GM18520 (cell line): ENCODE data around the gene B3GALT5.

Source experiments
- ATAC-seq: cut with Tn5 transposase; IDR thresholded peaks from one replicate; pipeline ENCODE4 v1.9.1; 2021; ENCODE audit not compliant: unreplicated experiment

Gene B3GALT5

GRCh38 chr21:39604951-39605350 lies 7.8 kb upstream of the B3GALT5 start:
- ATAC-seq = no peak

GRCh38 chr21:39610703-39611102 lies 2.0 kb upstream of the B3GALT5 start:
- ATAC-seq = no peak

GRCh38 chr21:39611551-39612190 lies 1.1 kb upstream of the B3GALT5 start:
- ATAC-seq = no peak

GRCh38 chr21:39613041-39613934 lies 548 bp downstream of the B3GALT5 start:
- ATAC-seq = no peak

GRCh38 chr21:39616211-39616772 lies 3.6 kb downstream of the B3GALT5 start:
- ATAC-seq = no peak

GRCh38 chr21:39620856-39621255 lies 8.1 kb downstream of the B3GALT5 start:
- ATAC-seq = no peak

GRCh38 chr21:39625211-39625895 lies 12.6 kb downstream of the B3GALT5 start:
- no peak for ATAC-seq

DNA sequence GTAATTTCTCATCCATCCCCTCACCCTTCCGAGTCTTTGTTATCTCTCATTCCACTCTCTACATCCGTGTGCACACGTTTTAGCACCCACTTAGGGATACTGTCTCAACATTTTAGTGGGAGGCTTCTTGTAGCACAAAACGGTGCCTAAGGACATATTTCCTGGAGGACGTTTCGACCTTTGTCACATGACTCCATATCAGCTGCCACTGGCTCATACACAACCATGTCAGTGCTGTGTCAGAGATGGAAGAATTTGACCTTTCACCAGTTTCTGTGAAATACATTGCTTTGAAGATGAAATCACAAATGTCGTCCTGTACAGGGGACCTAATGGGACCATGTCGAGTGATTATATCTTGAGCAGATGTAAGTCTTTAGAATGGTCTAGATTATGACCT lies 15.6 kb downstream of the B3GALT5 start:
- no peak for ATAC-seq

GRCh38 chr21:39630191-39630591 lies 17.5 kb downstream of the B3GALT5 start:
- ATAC-seq = no peak

DNA sequence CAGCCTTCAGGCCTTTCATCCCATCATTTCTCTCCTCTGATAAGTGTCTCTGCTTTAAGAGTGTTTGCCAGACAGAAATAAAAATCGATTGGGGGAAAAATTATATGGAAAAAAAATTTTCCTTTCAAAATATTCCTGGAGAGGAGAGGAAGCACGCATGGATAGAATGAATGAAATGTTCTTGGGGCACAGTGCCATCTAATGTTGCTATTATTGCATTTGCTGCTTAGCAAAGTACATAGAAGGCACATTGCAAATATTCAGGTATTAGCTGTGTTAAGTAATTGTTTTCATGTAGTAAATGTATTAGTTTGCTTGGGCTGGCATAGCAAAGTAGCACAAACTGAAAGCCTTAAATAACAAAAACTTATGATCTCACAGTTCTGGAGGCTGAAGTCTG lies 18.1 kb downstream of the B3GALT5 start:
- ATAC-seq = no peak

DNA sequence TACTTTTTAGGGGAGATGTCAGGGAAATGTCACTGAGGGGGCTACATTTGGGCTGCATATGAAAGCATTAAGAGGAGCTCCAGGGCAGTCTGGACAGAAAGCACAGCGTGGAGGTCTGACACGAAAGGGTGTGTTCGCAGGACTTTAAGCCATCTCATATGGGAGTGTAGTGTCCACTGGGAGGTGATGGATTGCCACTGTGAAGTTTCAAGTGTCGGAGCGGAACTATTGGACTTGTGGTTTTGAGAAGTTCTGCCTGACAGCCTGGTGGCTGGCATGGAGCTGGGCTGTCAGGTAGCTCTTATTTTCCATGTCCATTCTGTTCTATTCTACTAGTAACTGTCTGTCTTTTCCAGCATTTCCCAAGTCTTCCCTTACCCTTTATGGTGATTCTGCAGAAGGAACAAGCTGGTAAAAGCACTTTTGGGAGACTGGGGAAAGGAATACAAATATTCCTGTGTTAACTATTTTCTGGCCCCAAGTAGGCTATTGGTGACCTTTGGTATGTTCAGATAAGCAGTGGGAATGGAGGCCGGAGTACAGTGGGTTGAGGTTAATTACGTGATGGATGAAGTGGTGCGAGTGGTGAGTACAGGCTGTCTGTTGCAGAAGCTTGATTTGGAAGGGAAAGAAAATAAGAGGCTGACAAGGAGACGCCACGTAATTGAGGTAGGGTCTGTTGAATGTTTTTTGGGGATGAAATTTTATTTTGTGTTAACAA lies 19.3 kb downstream of the B3GALT5 start:
- ATAC-seq = no peak

GRCh38 chr21:39632796-39633442 lies 20.2 kb downstream of the B3GALT5 start:
- no peak for ATAC-seq

DNA sequence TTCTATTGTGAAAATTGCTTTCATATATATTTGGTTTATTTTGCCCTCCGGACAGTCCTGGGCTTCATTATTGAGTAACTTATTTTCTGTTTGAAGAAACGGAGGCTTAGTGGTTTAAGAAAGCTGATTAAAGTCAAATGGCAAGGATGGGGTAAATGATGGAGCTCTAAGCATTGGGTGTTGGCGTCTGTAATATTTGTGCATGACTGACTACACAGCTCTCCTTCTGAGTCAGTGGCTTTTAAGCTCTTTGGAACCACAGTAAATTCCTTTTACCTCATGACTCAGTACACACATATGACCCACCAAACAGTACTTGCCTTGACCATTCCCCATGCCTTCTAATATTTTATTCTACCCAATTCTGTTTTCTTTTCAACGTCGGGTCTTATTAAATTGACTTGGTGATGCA lies 21.0 kb downstream of the B3GALT5 start:
- ATAC-seq = no peak

- ATAC-seq = no peak
Observed at GRCh38 chr21:39634507-39634906, 21.8 kb downstream of the B3GALT5 start.

DNA sequence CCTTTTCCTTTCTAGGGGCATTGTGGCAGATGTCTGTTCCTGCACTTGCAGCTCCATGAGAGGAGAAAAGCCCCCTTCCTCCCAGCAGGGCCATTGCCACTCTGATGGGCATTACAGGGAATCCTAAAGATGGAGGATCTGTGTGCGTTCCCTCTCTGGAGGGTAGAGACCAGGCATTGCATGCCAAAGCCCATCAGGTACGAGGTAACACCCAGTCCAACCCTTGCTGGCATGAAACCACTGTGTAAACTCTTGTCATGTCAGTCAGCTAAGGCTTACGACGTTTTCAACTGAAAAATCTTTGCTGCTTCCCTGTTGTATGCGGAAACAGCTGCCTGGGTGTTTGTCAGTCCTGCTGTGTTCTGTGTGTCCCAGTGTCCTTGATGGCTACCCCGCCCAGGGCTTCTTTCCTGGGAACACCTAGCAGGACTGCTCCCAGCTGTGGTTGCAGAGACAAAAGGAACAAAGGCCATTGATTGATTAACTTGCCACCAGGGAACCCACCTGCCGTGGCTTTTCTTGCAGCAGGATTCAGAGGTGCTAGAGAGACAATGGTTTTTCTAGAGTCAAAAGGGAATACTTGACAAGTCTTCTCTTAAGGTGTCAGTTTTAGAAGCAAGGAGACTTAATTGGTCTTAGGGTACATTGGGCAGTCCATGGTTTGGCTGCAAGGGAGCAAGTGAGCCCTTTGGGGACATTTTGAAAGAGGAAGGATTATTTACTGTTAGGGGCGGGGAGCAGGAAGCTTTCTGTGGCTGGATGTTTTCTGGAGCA lies 24.6 kb downstream of the B3GALT5 start:
- no peak for ATAC-seq

- no peak for ATAC-seq
Observed at GRCh38 chr21:39637971-39638240, 25.2 kb downstream of the B3GALT5 start.

DNA sequence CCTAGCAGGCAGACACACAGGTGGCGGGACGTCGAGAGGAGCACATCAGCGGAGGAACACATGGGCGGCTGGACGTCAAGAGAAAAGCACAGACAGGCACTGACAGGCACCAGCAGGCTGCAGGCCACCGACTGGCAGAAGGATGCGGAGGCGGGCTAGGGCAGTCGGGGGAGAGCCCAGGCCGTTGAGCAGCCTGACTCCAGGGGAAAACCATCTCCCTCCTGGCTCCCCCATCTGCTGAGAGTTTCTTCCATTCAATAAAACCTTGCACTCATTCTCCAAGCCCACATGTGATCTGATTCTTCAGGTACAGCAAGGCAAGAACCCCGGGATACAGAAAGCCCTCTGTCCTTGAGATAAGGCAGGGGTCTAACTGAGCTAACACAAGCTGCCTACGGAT lies 25.5 kb downstream of the B3GALT5 start:
- no peak for ATAC-seq

GRCh38 chr21:39640754-39641153 lies 28.0 kb downstream of the B3GALT5 start:
- no peak for ATAC-seq

GRCh38 chr21:39641827-39642450 lies 29.2 kb downstream of the B3GALT5 start:
- no peak for ATAC-seq
